ENCODE data around the gene KIF25.

The KIF25 gene

GRCh38 chr6:168053086-168053956 is 55.9 kb downstream of the KIF25 start:
- DNase-seq = no peak

- no peak for DNase-seq
Measured at GRCh38 chr6:168053957-168054471, 56.5 kb downstream of the KIF25 start.

- DNase-seq = no peak
Measured at GRCh38 chr6:168054765-168055560, 57.5 kb downstream of the KIF25 start.

- no peak for DNase-seq
Measured at GRCh38 chr6:168055696-168056489, 58.4 kb downstream of the KIF25 start.

GRCh38 chr6:168056892-168057527 is 59.5 kb downstream of the KIF25 start:
- DNase-seq = no peak

- no peak for DNase-seq
Measured at GRCh38 chr6:168057836-168058235, 60.4 kb downstream of the KIF25 start.

- DNase-seq = no peak
Measured at GRCh38 chr6:168058691-168059551, 61.5 kb downstream of the KIF25 start.

- no peak for DNase-seq
Measured at GRCh38 chr6:168060521-168060931, 63.1 kb downstream of the KIF25 start.

GRCh38 chr6:168061269-168062210 is 64.1 kb downstream of the KIF25 start:
- no peak for DNase-seq

- DNase-seq = no peak
Measured at GRCh38 chr6:168062346-168063289, 65.1 kb downstream of the KIF25 start.

GRCh38 chr6:168063431-168063830 is 66.0 kb downstream of the KIF25 start:
- no peak for DNase-seq

GRCh38 chr6:168064226-168064807 is 66.8 kb downstream of the KIF25 start:
- no peak for DNase-seq

GRCh38 chr6:168067081-168067759 is 69.7 kb downstream of the KIF25 start:
- no peak for DNase-seq

- DNase-seq = no peak
Measured at GRCh38 chr6:168070804-168071203, 73.3 kb downstream of the KIF25 start.

GRCh38 chr6:168071620-168072019 is 74.1 kb downstream of the KIF25 start:
- DNase-seq = no peak

GRCh38 chr6:168072261-168072660 is 74.8 kb downstream of the KIF25 start:
- DNase-seq = no peak

- no peak for DNase-seq
Measured at GRCh38 chr6:168072730-168073129, 75.3 kb downstream of the KIF25 start.

Data from suppressor macrophage treated with lipopolysaccharide for 1 hour (primary cell).